GM23338 (cell line): ENCODE data around the gene TRAIP. TPM values are rescaled to one million over a fixed set of nuclear protein-coding genes. Genes with fewer than 3 reads are reported as not detected.

ENCODE experiments used
- ATAC-seq: fragments of 200-7000 bp; cut with Tn5 transposase; 3 replicates; pipeline ENCODE4 v1.9.1; 2020
- DNase-seq: peaks from one replicate; pipeline ENCODE4 v3.0.0-alpha.2; 2015; ENCODE audit warnings: low spot score
- H2AFZ ChIP-seq: fragments of 200-600 bp; sonication (generic); 2 replicates; pipeline ENCODE4 v1.8.0; 2016; ENCODE audit warnings: antibody characterized with exemption, mild to moderate bottlenecking, moderate library complexity
- H3F3A ChIP-seq: fragments of 200-600 bp; sonication (generic); replicated peaks from 2 replicates; pipeline ENCODE4 v1.8.0; 2017; ENCODE audit warnings: antibody characterized with exemption, mixed run types, low read depth
- H3K27ac ChIP-seq: fragments of 200-600 bp; sonication (generic); 2 replicates; pipeline ENCODE4 v1.6.1; 2016; ENCODE audit warnings: low read depth
- H3K27me3 ChIP-seq: fragments of 200-600 bp; sonication (generic); 2 replicates; pipeline ENCODE4 v1.8.0; 2016; ENCODE audit warnings: mild to moderate bottlenecking, mixed run types, moderate library complexity; ENCODE audit not compliant: insufficient read depth
- H3K36me3 ChIP-seq: fragments of 200-600 bp; sonication (generic); 2 replicates; pipeline ENCODE4 v1.8.0; 2016; ENCODE audit warnings: mild to moderate bottlenecking; ENCODE audit not compliant: insufficient read depth
- H3K4me1 ChIP-seq: fragments of 200-600 bp; sonication (generic); 2 replicates; pipeline ENCODE4 v1.8.0; 2016; ENCODE audit warnings: mild to moderate bottlenecking, moderate library complexity; ENCODE audit not compliant: insufficient read depth
- H3K4me2 ChIP-seq: fragments of 200-600 bp; sonication (generic); 2 replicates; pipeline ENCODE4 v1.7.1; 2017; ENCODE audit warnings: mixed run types
- H3K4me3 ChIP-seq: fragments of 200-600 bp; sonication (generic); 2 replicates; pipeline ENCODE4 v1.6.1; 2016; ENCODE audit warnings: mixed run types
- H3K79me2 ChIP-seq: fragments of 200-600 bp; sonication (generic); replicated peaks from 2 replicates; pipeline ENCODE4 v1.8.0; 2017; ENCODE audit warnings: mild to moderate bottlenecking; ENCODE audit not compliant: insufficient read depth
- H3K9me2 ChIP-seq: fragments of 200-600 bp; sonication (generic); 2 replicates; pipeline ENCODE4 v1.8.0; 2017; ENCODE audit not compliant: insufficient read depth
- H4K20me1 ChIP-seq: fragments of 200-600 bp; sonication (generic); replicated peaks from 2 replicates; pipeline ENCODE4 v1.8.0; 2017; ENCODE audit warnings: mild to moderate bottlenecking; ENCODE audit not compliant: insufficient read depth
- H3K27ac Mint-ChIP-seq: 2 replicates; pipeline ENCODE4 v1.8.0; 2020; ENCODE audit warnings: inconsistent platforms, mild to moderate bottlenecking, moderate library complexity, mixed read lengths
- H3K27me3 Mint-ChIP-seq: 3 replicates; pipeline ENCODE4 v1.8.0; 2022; ENCODE audit warnings: low read depth, mild to moderate bottlenecking, moderate library complexity, mixed read lengths, inconsistent platforms; ENCODE audit not compliant: insufficient read depth, poor library complexity
- H3K36me3 Mint-ChIP-seq: 3 replicates; pipeline ENCODE4 v1.8.0; 2021; ENCODE audit warnings: low read depth, mild to moderate bottlenecking, inconsistent platforms, moderate library complexity, mixed read lengths
- H3K4me1 Mint-ChIP-seq: 3 replicates; pipeline ENCODE4 v1.8.0; 2020; ENCODE audit warnings: mild to moderate bottlenecking, inconsistent platforms, mixed read lengths
- H3K4me3 Mint-ChIP-seq: 3 replicates; pipeline ENCODE4 v1.8.0; 2021; ENCODE audit warnings: moderate library complexity, mild to moderate bottlenecking, inconsistent platforms, mixed read lengths
- H3K9me3 Mint-ChIP-seq: 3 replicates; pipeline ENCODE4 v1.8.0; 2020; ENCODE audit warnings: moderate library complexity, mild to moderate bottlenecking, inconsistent platforms, mixed read lengths
- EZH2 ChIP-seq: fragments of 200-600 bp; sonication (generic); IDR thresholded peaks from one replicate; pipeline ENCODE4 v1.8.0; 2017; ENCODE audit warnings: antibody characterized with exemption, mild to moderate bottlenecking, low read depth; ENCODE audit not compliant: unreplicated experiment
- EZH2phosphoT487 ChIP-seq: fragments of 200-600 bp; sonication (generic); IDR thresholded peaks from one replicate; pipeline ENCODE4 v1.8.1; 2018; ENCODE audit warnings: antibody characterized with exemption; ENCODE audit not compliant: unreplicated experiment
- JUNB ChIP-seq: IDR thresholded peaks from one replicate; pipeline ENCODE4 v1.6.1; 2016; ENCODE audit warnings: antibody characterized with exemption; ENCODE audit not compliant: unreplicated experiment
- NANOG ChIP-seq: IDR thresholded peaks from 2 replicates; pipeline ENCODE4 v1.6.1; 2016; ENCODE audit warnings: antibody characterized with exemption, borderline replicate concordance
- POLR2AphosphoS5 ChIP-seq: IDR thresholded peaks from 2 replicates; pipeline ENCODE4 v1.6.1; 2016; ENCODE audit warnings: antibody characterized with exemption, low read depth
- STAT1 ChIP-seq: IDR thresholded peaks from one replicate; pipeline ENCODE4 v1.6.1; 2016; ENCODE audit warnings: antibody characterized with exemption; ENCODE audit not compliant: unreplicated experiment
- ZNF114 ChIP-seq: fragments of 250-450 bp; sonication (Bioruptor Pico); IDR thresholded peaks from 2 replicates; pipeline ENCODE4 v1.5.0; 2020; ENCODE audit warnings: mild to moderate bottlenecking, moderate library complexity
- ZNF462 ChIP-seq: fragments of 250-450 bp; sonication (Bioruptor Pico); IDR thresholded peaks from 2 replicates; pipeline ENCODE4 v1.5.0; 2020; ENCODE audit warnings: mild to moderate bottlenecking, moderate library complexity
- polyA plus RNA-seq: library from polyadenylated mRNA; unstranded; fragments of >200 nt; fragmentation: Nextera tagmentation; extraction: Ambion mirVana; gene quantifications from 2 replicates; pipeline ENCODE4 v1.2.1, GENCODE V29; 2016
- total RNA-seq: library from RNA; depleted of rRNA; stranded (reverse); fragments of >200 nt; shearing (Covaris generic); gene quantifications from 2 replicates; pipeline ENCODE4 v1.2.3, GENCODE V29; 2014

TRAIP gene
- total and polyA plus RNA-seq, 2 experiments from 2014 or later, result 15.3 to 16.6 TPM

- Mint-ChIP-seq H3K4me3 (no peak overlapping the region), H3K27me3 (peaks cover 5% of the 10 kb centered on the region), H3K36me3 (peaks cover 52% of the 10 kb centered on the region), H3K9me3 (no peaks in the 10 kb centered on the region), H3K4me1 (peaks cover 18% of the 10 kb centered on the region), H3K27ac (no peak overlapping the region)
- Histone ChIP-seq H3K4me2 (no peak overlapping the region), H4K20me1 (peaks cover 5% of the 10 kb centered on the region; the same call in 1 of the 2 replicates), H3K4me3 (no peak overlapping the region), H3K27me3 (no peaks in the 10 kb centered on the region), H3K9me2 (no peaks in the 10 kb centered on the region), H2AFZ (no peak overlapping the region), H3K79me2 (no peaks in the 10 kb centered on the region), H3K27ac (no peak overlapping the region), H3F3A (no peaks in the 10 kb centered on the region), H3K36me3 (no peaks in the 10 kb centered on the region; the same call in 1 of the 2 replicates), H3K4me1 (no peaks in the 10 kb centered on the region)
- no peak for DNase-seq
- no peak for ATAC-seq
- TF ChIP-seq EZH2, result no peak
- no peak for TF ChIP-seq STAT1
- no peak for TF ChIP-seq ZNF114 (CRISPR knock-in tag)
- no peak for TF ChIP-seq ZNF462
- TF ChIP-seq EZH2phosphoT487, result no peak
- no peak for TF ChIP-seq POLR2AphosphoS5
- no peak for TF ChIP-seq NANOG
- TF ChIP-seq JUNB, result no peak
Measured at GRCh38 chr3:49845694-49846093, 10.7 kb downstream of the TRAIP start.
